H1 (cell line): ENCODE data around the gene TNS1.
A peak's percentile ranks its signal among the peaks of the same experiment; 100 is the strongest.

ENCODE experiments used
- MAFK ChIP-seq: IDR thresholded peaks from 2 replicates; pipeline ENCODE4 v1.6.1; 2012; ENCODE audit warnings: low read depth, mild to moderate bottlenecking, improper control_type of control experiment, low read length
- NANOG ChIP-seq: IDR thresholded peaks from 2 replicates; pipeline ENCODE4 v1.6.1; 2011; ENCODE audit warnings: low read length, low read depth, mild to moderate bottlenecking, inconsistent platforms; ENCODE audit not compliant: insufficient read depth, poor library complexity, severe bottlenecking
- POLR2A ChIP-seq, 2 experiments: IDR thresholded peaks; 1 replicate in 1 of 2; 2 replicates in 1 of 2; pipeline ENCODE4 v1.6.1; 2011; ENCODE audit warnings: low read depth in 2 of 2, low read length in 2 of 2, mild to moderate bottlenecking in 2 of 2; ENCODE audit errors: control extremely low read depth in 1 of 2
- SP1 ChIP-seq: IDR thresholded peaks from 2 replicates; pipeline ENCODE4 v1.6.1; 2011; ENCODE audit warnings: low read depth, low read length
- SRF ChIP-seq: IDR thresholded peaks from 2 replicates; pipeline ENCODE4 v1.6.1; 2011; ENCODE audit warnings: mild to moderate bottlenecking, low read depth, low read length, moderate library complexity
- TAF1 ChIP-seq: IDR thresholded peaks from 2 replicates; pipeline ENCODE4 v1.6.1; 2011; ENCODE audit warnings: mild to moderate bottlenecking, low read depth, low read length
- TF ChIP-seq, protein P1 (sequence below), 3 experiments: IDR thresholded peaks; 1 replicate in 2 of 3; 2 replicates in 1 of 3; pipeline versions ENCODE4 v1.5.1 to v1.6.1; 2011; ENCODE audit warnings: low read length in 3 of 3, mild to moderate bottlenecking in 3 of 3, inconsistent platforms in 2 of 3, low read depth in 1 of 3, moderate library complexity in 1 of 3; ENCODE audit not compliant: insufficient read depth in 1 of 3; ENCODE audit errors: control extremely low read depth in 1 of 3
- TF ChIP-seq, protein P2 (sequence below): IDR thresholded peaks from 2 replicates; pipeline ENCODE4 v1.6.1; 2012; ENCODE audit warnings: inconsistent platforms

DNA sequence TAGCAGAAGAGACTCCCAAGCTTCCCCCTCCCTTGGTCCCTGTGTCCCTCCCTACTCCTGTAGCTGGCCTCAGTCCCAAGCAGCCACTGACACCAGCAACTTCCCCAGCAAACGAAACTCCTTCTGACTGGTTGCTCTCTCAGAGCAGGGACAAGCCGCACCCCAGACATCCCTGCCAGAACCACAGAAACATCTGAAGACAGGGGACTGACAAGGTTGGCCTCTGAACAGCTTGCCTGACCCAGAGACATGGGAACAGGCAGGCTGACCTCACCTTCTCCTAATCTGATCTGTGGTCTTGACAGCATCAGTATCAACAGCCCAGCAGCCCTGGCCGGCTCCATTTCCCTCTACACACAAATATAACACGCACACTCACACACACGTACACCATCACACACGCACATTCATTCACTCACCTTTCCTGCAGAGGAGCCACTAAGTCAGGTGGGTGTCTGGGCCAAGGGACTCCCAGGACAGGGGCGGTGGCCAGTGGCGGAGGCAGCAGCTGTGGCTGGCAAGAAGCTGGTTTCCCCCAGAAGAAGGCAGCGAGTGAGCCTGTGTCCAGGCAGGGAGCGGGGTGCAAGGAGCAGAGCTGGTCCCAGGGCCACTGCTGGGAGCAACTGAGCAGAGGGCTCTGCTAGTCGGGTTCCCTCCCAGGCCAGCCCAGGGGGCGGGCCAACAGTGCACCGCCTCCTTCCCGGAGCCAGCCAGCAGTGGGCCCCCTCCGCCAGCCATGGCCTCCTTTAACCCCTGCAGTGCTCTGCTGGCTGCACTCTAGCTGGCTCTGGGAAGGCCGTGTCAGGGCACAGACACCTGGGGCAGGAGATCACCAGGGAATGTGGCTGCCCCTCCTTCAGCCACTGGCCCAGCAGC lies 59.1 kb downstream of the TNS1 start:
- no peak for TF ChIP-seq TAF1
- TF ChIP-seq SRF, result no peak
- TF ChIP-seq, protein P1, sequence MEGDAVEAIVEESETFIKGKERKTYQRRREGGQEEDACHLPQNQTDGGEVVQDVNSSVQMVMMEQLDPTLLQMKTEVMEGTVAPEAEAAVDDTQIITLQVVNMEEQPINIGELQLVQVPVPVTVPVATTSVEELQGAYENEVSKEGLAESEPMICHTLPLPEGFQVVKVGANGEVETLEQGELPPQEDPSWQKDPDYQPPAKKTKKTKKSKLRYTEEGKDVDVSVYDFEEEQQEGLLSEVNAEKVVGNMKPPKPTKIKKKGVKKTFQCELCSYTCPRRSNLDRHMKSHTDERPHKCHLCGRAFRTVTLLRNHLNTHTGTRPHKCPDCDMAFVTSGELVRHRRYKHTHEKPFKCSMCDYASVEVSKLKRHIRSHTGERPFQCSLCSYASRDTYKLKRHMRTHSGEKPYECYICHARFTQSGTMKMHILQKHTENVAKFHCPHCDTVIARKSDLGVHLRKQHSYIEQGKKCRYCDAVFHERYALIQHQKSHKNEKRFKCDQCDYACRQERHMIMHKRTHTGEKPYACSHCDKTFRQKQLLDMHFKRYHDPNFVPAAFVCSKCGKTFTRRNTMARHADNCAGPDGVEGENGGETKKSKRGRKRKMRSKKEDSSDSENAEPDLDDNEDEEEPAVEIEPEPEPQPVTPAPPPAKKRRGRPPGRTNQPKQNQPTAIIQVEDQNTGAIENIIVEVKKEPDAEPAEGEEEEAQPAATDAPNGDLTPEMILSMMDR (IDR thresholded peaks at IDR 0.05; ENCODE audit: control extremely low read depth in 1 of 3, insufficient read depth in 1 of 3, low read depth in 1 of 3, low read length in 3 of 3), result peak; percentile 27 to 43 (median 34); a peak in 3 of 4 replicates
- no peak for TF ChIP-seq NANOG
- TF ChIP-seq MAFK, result no peak
- TF ChIP-seq SP1, result no peak
- TF ChIP-seq, protein P2, sequence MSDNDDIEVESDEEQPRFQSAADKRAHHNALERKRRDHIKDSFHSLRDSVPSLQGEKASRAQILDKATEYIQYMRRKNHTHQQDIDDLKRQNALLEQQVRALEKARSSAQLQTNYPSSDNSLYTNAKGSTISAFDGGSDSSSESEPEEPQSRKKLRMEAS, result no peak
- TF ChIP-seq POLR2A (IDR thresholded peaks at IDR 0.05; ENCODE audit: control extremely low read depth in 1 of 2, low read depth in 2 of 2, low read length in 2 of 2), result peak in 1 of 2 experiments; percentile 26; a peak in 1 of 3 replicates
